Activated CD8-positive, alpha-beta memory T cell treated with anti-CD3 and anti-CD28 coated beads, Interleukin-2, amount 50 U/mL, for 24 hours (primary cell): Measurements from ENCODE around the gene TNFSF15.

ENCODE experiments used
- DNase-seq: peaks from one replicate; pipeline ENCODE4 v3.0.0-alpha.2; 2020; ENCODE audit errors: extremely low read depth

Gene TNFSF15

DNA sequence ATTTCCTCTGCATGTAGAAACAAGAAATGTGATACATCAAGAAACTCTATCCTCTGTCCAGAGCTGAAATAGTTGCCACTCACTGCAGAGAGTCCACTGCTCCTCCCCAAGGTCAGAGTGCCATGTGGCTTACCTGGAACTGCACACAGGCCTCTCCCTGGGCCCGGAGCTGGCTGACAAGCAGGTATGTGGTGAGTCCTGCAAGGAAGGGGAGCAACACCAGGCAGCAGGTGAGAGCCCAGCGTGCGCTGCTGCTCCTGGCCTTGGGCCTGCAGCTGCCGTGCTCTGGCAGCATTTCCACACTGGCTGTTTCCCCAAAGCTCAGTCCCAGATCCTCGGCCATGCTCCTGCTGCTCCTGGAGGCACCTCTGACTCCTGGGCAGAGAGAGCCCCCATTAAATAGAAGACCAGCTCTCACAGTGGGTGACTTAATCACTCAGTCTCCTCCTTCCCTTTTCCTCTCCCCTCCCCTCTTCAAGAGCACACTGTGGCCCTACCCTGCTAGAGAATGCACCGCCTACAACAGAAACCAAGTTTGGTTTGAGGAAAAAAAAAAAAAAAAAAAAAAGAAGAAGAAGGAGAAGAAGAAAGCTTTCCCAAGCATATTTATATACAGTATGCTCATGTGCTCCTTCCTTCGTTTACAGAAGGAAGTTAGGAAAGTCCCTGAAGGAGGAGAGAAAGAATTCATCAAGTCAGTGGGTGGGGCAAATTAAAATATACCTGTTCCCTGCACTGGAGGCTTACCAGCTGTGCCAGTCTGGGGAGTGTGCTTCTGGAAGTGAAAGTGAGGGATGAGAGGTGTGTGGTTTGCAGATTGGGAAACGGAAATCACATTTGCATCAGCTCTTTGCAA lies at the start of gene TNFSF15:
Gene TNFSF15 (minus strand): TSS at position 370 of the 856 bp plus-strand sequence. CDS start 27 bp downstream, at position 343.
- no peak for DNase-seq

DNA sequence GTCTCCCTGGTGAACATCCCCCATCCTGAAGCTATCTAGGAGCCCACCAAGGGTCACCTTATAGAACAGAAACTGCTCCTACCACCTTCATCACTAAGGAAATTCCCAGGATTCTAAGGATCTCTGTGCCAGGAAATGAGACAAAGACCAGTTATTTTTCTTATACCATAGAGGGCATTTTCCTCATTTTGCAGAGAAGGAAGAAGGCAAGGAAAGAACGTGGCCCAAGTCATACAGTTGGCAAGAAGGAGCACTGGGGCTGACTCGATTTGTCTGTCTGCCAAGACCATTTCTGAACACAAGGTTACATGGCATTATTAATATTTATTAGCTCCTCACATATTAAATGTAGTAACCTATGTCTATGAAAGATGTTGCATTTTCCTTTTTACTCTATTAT lies 49.6 kb upstream of the TNFSF15 start:
- DNase-seq: no peak

DNA sequence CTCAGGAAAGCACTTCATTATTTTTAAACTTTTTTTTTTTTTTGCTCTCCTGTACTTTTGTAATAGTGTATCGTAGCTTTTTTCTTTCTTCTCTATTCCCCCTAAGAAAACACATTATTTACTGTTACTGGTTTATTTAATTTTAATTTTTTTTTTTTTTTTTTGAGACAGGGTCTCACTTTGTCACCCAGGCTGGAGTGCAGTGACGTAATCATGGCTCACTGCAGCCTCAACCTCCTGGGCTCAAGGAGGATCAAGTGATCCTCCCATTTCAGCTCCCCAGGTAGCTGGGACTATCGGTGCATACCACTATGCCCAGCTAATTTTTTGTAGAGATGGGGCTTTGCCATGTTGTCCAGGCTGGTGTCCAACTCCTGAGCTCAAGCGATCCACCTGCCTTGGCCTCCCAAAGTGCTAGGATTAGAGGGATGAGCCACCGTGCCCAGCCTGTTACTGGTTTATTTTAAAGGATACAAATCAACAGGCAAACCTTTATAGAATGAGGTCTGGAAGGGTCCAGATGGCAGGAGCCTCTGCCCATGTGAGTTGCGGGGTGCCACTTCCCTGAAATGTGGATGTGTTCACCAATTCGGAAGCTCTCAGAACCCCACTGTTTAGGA lies 49.0 kb upstream of the TNFSF15 start:
- DNase-seq: no peak

DNA sequence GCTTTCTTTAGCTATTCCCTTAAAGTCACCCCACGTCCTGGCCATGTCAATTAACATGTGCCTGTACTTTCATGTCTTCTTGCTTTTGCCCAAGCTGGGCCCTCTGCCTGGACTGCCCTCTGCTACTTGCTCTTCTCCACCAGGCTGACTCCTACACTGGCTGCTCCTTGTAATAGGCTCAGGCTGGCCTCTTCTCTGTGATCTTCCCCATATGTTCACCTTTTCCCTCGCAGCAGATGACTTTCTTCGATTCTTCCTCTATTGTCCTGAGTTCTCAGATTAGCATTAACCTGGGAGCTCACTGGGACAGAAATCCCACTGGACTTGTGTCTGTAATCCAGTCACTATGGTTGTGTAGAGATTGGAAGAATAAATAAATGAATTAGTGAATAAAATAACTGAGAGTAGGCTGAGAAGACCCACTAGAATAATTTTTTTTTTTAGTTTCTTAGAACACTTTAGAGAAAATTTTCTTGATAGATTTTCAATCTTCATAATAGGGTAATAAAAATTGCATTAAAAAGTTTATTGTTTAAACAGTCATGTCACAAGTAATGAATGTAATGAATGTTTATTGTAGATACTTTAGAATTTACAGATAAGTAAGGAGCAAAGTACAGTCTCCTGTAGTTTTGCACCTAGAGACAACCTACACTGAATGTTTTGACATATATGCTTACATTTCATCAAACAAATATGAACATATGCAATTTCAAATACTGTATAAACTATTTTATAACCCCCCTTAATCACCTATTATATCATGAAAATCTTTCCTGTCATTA lies 47.4 kb upstream of the TNFSF15 start:
- DNase-seq: no peak

DNA sequence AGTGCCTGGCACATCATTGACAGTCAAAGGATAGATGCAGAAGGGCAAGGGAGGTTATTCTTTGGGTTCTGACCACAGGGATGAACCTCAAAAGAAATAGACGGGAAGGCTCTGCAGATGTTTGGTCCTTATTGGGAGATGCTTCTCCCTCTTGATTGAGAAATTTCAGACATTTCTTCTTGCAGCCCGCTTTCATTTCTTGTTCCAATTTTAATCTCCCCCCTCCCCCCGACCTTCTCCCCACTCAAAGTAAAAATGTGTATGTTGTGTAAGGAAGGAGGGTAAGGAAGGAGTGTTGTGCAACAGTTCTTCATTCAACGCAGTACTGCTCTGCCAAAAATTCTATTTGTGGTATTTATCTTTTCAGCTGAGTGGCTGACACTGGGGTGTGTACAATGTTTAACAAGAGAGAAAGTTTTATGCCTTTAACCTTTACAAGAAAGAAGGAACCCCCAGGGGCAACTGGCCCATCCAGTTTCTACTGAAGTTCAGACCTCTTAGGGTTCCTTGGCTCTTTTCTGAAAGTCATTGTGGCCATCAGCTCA lies 46.3 kb upstream of the TNFSF15 start:
- DNase-seq: no peak

DNA sequence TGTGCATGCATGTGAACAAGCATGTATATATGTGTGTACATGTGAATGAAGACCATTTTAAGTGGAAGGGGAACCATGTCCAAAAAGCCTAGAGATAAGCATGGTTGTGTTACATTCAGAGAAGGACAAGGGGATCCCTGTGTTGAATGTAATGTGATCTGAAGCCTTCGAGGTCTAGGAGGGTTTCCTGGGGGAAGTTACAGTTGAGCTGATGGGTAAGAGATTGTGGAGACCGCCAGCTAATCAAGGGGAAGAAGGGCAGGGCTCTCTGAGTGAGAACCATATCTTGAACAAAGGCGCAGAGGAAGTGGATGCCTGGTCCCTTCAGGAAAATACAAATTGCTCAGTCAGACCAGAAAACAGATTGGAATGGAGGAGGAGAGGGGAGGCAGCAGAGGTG lies 45.5 kb upstream of the TNFSF15 start:
- DNase-seq: no peak

DNA sequence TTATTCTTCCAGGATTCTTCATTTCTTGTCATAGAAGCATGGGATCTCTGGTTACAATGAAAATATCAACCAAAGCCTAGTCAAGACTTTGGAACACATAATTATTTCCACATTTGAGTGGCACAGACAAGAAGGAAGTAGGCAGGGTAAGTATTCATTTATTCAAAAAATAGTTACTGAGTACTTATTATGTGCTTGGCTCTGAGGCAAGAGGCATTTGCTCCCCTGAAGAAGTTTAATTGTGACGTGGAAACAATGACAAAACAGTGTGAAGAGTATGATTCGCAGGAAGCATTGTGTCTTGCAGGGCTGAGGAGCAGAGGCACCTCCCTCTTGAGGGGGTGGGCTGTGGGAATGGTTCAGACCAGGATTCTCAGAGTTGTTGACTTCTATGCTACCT lies 45.0 kb upstream of the TNFSF15 start:
- no peak for DNase-seq

DNA sequence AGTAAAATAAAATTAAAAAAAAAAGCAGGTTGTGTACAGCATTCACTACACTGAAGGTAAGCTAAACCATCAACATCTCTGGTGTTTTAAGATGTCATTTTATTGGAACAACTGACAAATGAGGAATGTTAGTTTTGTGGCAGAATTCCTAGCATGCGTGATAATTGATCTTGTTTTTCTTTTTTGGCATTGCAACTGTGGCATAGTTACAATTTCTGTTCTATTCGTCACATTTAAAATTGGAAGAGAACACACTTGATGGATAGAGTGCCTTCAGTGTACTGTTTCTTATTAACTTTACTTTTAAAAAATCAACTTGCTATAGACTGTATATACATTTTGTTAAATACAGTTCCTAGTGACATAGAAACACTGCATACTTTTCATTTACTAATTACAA lies 43.6 kb upstream of the TNFSF15 start:
- no peak for DNase-seq

DNA sequence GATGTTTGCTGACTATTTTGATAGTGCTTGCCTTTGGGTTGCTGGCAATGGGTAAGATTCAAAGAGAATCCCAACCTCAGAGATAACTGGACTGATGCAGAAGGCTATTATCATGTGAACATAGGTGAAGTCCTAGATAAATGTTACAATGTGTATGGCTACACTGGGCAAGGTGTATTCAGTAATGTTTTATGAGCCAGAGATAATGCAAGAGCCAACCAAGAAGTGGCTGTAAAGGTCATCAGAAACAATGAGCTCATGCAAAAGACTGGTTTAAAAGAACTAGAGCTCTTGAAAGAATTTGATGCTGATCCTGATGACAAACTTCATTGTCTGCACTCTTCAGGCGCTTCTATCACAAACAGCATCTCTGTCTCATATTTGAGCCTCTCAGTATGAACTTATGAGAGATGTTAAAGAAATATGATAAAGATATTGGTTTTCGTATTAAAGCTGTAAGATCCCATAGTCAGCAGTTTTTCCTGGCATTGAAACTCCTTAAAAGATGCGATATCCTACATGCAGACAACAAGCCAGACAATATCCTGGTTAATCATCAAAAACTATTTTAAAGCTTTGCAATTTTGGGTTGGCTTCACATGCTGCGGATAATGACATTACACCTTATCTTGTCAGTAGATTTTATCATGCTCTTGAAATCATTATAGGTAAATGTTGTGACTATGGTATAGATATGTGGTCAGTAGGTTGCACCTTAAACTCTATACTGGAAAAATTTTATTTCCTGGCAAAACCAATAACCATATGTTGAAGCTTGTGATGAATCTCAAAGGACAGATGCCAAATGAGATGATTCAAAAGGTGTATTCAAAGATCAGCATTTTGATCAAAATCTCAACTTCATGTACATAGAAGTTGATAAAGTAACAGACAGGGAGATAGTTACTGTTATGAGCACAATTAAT lies 41.9 kb upstream of the TNFSF15 start:
- DNase-seq: no peak

DNA sequence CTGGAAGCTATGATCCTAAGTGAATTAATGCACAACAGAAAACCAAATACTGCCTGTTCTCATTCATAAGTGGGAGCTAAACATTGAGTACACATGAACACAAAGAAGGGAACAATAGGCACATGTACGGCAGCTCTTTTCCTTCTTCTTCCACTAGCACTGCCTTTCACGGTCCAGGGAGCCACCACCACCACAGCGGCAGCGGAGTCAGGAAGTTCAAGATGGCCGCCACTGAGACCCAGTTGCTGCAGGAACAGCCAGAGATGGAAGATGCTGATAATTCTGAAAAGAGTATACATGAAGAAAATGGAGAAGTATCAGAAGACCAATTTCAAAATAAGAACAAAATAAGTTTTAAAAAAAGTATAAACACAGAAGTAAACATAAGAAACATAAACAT lies 39.5 kb upstream of the TNFSF15 start:
- DNase-seq: no peak

DNA sequence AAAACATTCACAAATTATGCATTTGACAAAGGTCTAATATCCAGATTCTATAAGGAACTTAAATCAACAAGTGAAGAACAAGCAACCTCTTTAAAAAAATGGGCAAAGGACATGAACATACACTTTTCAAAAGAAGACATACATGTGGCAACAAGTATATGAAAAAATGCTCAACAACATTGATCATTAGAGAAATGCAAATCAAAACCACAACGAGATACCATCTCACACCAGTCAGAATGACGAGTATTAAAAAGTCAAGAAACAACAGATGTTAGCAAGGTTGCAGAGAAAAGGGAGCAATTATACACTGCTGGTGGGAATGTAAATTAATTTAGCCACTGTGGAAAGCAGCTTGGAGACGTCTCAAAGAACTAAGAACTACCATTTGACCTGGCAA lies 38.9 kb upstream of the TNFSF15 start:
- no peak for DNase-seq

DNA sequence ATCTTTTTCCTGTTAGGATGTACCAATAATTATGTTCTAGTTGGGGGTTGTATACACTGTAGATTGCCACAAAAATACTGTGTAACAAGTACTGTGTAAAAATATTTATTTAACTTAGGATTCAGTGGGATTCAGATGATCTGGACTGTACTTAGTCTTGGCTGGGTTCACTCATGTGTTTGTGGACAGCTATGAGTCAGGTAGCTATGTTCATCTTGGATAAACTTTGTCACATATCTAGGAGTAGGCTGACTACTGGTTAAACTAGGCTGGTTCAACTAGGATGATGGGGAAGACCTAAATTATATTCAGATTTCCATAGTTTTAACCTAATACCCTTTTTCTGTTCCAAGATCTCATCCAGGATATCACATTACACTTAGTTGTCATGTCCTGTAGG lies 32.1 kb upstream of the TNFSF15 start:
- no peak for DNase-seq

DNA sequence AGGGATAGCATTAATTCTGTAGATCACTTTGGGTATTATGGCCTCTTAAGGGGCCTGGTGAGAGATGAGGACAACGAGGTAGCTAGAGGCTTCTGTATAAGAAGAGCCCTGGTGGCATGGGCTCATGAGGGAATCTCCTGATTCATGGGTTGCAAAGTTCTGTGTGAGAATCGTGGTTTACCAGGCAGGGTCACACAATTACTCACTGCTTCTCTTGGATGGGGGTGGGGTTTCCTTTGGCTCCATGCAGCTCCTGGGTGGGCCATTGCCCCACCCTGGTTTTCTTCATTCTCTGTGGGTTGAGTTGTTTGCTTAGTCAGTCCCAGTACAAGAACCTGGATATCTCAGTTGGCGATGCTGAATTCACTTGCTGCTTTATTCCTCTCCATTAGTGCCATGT lies 30.9 kb upstream of the TNFSF15 start:
- DNase-seq: no peak

DNA sequence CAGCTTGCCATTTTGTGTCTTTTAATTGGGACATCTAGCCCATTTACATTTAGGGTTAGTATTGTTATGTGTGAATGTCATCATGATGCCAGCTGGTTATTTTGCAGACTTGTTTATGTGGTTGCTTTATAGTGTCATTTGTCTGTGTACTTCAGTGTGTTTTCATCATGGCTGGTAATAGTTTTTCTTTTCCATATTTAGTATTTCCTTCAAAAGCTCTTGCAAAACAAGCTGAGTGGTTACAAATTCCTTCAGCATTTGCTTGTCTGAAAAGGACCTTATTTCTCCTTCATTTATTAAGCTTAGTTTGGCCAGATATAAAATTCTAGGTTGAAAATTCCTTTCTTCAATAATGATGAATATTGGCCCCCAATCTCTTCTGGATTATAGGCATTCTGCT lies 28.5 kb upstream of the TNFSF15 start:
- no peak for DNase-seq

DNA sequence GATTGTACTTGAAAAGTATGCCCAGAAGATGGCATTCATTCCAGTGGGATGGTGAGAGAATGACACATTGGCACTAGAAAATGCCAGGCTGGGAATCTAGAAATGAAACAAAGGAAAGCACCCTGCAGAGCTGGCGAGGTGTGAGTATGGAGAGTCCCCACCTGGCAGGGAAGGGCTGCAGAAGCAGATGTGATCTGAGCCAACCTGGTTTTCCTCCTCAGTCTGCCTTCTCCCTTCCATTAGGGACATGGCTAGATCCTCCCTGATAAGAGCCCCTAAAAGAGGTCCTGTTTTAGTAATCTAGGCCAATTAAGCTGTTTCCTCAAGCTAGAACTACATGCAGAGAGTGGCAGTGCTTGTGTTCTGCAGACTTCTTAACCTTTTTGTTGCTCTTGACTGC lies 24.7 kb upstream of the TNFSF15 start:
- DNase-seq: no peak

DNA sequence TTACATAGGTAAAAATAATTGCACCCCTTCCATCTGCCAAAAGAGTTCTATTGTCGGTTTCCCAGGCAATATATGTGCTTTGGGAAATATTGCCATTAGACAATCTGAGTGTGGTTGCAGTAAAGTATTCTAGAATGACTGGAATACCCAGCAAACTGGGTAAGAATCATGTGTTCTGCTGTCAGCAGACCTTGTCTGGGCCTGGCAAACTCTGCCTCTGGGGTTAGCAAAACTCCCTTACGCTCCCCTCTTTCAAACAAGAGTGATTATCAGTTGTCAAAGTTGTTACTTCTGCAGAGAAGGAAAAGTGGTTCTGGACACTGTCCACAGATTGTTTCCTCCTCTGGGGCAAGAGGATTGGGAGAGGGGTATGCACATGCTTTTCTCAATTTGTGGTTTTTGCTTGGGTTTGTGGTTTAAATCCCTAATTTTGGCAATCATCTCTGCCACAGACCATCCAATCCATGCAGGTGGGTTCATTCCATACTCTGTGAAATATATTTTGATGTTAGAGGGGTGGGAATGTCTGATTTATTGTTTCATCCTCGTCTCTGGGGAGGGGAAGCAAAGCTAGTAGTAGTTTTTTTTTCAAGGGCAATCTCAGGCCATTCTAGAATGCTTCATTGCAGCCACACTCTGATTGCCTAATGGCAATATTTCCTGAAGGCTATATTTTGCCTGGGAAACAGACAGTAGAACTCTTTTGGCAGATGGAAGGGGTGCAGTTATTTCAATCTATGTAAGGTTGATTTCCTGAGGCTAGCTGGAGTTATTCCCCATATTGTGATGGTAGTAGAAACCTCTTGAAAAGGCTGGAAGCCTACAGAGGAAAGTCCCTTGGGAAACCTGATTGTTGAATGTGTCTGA lies 24.0 kb upstream of the TNFSF15 start:
- no peak for DNase-seq

DNA sequence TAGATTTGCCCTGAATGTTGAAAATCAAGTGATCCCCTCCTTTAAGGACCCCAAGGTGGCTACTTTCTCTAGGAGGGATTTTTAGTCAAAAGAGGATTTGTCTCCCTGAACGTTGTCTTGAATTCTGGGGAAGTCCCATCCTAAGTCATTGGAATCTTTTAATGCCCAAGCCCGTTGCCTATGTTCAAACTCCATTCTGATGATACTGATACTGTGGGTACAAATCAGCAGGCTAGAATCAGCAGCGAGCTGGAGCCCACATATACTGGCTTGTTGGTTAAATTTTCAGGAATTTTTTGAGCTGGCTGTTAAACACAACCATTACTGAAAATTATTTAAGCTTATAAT lies 22.4 kb upstream of the TNFSF15 start:
- no peak for DNase-seq

DNA sequence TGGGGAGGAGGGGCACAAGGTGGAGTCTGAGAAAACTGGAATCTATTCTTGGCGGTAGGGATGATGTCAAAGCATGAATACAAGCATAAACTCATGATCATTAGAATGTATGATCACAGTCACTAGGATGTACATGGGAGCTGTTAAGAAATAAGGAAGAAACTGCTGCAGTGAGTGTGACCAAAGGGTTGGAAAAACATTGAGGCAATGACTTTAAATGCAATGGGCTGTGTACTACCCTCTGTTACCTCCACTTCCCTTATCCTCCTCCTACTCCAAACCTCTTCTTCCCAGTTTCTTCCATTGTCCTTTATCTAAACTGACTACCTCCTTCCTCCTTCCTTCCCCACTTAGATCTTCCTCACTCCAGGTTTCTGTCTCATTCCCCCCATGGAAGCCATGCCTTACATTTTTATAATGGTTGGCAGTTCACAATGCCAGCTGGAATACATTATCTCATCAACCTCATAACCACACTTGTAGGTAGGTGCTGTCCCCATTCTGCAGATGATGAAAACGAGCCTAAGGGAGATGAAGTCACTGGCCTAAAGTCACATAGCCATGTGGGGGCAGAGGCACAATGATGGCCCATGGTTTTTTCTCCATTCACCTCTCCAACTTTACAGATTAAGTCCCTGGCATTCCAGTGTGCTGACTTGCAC lies 21.9 kb upstream of the TNFSF15 start:
- no peak for DNase-seq

DNA sequence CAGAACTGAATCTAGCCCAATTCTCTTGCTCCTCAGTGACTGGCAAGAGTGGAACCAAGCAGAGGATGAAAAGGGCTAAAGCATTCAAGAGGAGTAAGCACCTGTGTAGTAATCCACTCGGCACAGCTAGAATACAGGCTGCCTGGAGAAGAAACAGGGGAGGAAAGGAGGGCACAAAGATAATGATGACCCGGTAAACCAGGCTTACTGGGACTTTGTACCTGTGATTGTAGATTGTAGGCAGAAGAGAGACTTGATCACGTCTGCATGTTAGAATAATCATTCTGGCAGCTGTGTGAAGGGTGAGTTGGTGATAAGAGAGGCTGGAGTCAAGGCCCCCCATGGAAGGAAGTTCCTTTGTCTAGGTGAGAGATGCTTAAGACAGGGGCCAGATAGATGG lies 20.6 kb upstream of the TNFSF15 start:
- no peak for DNase-seq
